OCI-LY1 (cell line): ENCODE measurements around the gene MARCHF9.

Source experiments
- H2AFZ ChIP-seq: fragments of 200-600 bp; sonication (generic), shearing (Covaris generic); 2 replicates; pipeline ENCODE4 v1.6.0; 2014; ENCODE audit warnings: antibody characterized with exemption, mild to moderate bottlenecking, low read length
- H3F3A ChIP-seq: fragments of 200-600 bp; sonication (generic), shearing (Covaris generic); 2 replicates; pipeline ENCODE4 v1.6.0; 2014; ENCODE audit warnings: mild to moderate bottlenecking, antibody characterized with exemption, low read length, moderate library complexity; ENCODE audit not compliant: insufficient read depth
- H3K27ac ChIP-seq: fragments of 200-600 bp; sonication (generic); 2 replicates; pipeline ENCODE4 v1.5.1; 2014; ENCODE audit warnings: low read length, mixed run types, mild to moderate bottlenecking, low read depth; ENCODE audit not compliant: poor library complexity, severe bottlenecking
- H3K27me3 ChIP-seq: fragments of 200-600 bp; sonication (generic); 2 replicates; pipeline ENCODE4 v1.6.0; 2014; ENCODE audit warnings: antibody characterized with exemption, mild to moderate bottlenecking, low read length, moderate library complexity; ENCODE audit not compliant: insufficient read depth
- H3K36me3 ChIP-seq: fragments of 200-600 bp; sonication (generic); 2 replicates; pipeline ENCODE4 v1.6.1; 2014; ENCODE audit warnings: mild to moderate bottlenecking, antibody characterized with exemption, low read length, moderate library complexity, mixed read lengths; ENCODE audit not compliant: insufficient read depth
- H3K4me1 ChIP-seq: fragments of 200-600 bp; sonication (generic); 2 replicates; pipeline ENCODE4 v1.5.1; 2014; ENCODE audit warnings: mild to moderate bottlenecking, low read length, moderate library complexity; ENCODE audit not compliant: insufficient read depth, severe bottlenecking
- H3K4me2 ChIP-seq: fragments of 200-600 bp; sonication (generic), shearing (Covaris generic); 2 replicates; pipeline ENCODE4 v1.6.1; 2014; ENCODE audit warnings: low read length
- H3K4me3 ChIP-seq: fragments of 200-600 bp; sonication (generic); 2 replicates; pipeline ENCODE4 v1.5.1; 2014; ENCODE audit warnings: low read length, low read depth, mild to moderate bottlenecking, mixed read lengths; ENCODE audit not compliant: poor library complexity, severe bottlenecking
- H3K79me2 ChIP-seq: fragments of 200-600 bp; shearing (Covaris generic); 2 replicates; pipeline ENCODE4 v1.6.1; 2016; ENCODE audit warnings: mixed run types, low read length, mixed read lengths; ENCODE audit not compliant: insufficient read depth
- H3K9ac ChIP-seq: fragments of 200-600 bp; sonication (generic), shearing (Covaris generic); 2 replicates; pipeline ENCODE4 v1.6.1; 2014; ENCODE audit warnings: mild to moderate bottlenecking, low read length, mixed read lengths
- H3K9me2 ChIP-seq: fragments of 200-600 bp; sonication (generic), shearing (Covaris generic); 2 replicates; pipeline ENCODE4 v1.6.1; 2014; ENCODE audit warnings: low read depth, mild to moderate bottlenecking, low read length, mixed read lengths
- H3K9me3 ChIP-seq: fragments of 200-600 bp; shearing (Covaris generic); 2 replicates; pipeline ENCODE4 v1.6.1; 2014; ENCODE audit warnings: low read length, mixed read lengths
- H4K20me1 ChIP-seq: fragments of 200-600 bp; sonication (generic), shearing (Covaris generic); 2 replicates; pipeline ENCODE4 v1.6.0; 2016; ENCODE audit warnings: mild to moderate bottlenecking, low read length; ENCODE audit not compliant: insufficient read depth
- EZH2 ChIP-seq: fragments of 200-600 bp; sonication (generic), shearing (Covaris generic); IDR thresholded peaks from 2 replicates; pipeline ENCODE4 v1.8.0; 2017; ENCODE audit warnings: borderline replicate concordance, mixed run types, mild to moderate bottlenecking, antibody characterized with exemption, low read length, moderate library complexity, mixed read lengths
- TF ChIP-seq, protein P1 (sequence below): fragments of 200-600 bp; sonication (generic), shearing (Covaris generic); IDR thresholded peaks from 2 replicates; pipeline ENCODE4 v1.5.1; 2017; ENCODE audit warnings: mild to moderate bottlenecking, antibody characterized with exemption, low read length, moderate library complexity, mixed read lengths

MARCHF9 gene

DNA sequence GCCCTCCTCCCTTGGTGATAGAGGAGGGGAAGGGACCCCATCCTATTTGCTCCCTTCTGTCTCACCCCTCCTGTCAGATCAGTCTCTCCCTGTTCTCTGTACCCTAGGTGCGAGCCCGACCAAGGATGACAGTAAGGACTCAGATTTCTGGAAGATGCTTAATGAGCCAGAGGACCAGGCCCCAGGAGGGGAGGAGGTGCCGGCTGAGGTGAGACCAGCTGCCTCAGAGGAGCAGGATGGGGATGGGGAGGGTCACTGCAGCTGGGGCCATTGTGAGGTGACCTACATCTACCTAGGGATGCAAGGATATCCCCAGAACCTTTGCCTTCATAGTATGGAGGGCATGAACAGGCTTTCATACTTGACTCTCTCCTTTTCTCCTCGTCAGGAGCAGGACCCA lies 38.6 kb upstream of the MARCHF9 start:
- Histone ChIP-seq H3K36me3 (peaks cover 82% of the 10 kb centered on the region), H3K4me3 (no peak overlapping the region), H3K9me2 (no peaks in the 10 kb centered on the region), H2AFZ (no peak overlapping the region), H4K20me1 (no peaks in the 10 kb centered on the region), H3F3A (no peaks in the 10 kb centered on the region), H3K4me1 (peaks cover 7% of the 10 kb centered on the region), H3K79me2 (no peaks in the 10 kb centered on the region), H3K9ac (no peak overlapping the region), H3K27me3 (no peaks in the 10 kb centered on the region), H3K4me2 (no peak overlapping the region), H3K9me3 (no peaks in the 10 kb centered on the region), H3K27ac (peak overlapping the region; percentile 72)
- TF ChIP-seq EZH2: no peak
- TF ChIP-seq, protein P1, sequence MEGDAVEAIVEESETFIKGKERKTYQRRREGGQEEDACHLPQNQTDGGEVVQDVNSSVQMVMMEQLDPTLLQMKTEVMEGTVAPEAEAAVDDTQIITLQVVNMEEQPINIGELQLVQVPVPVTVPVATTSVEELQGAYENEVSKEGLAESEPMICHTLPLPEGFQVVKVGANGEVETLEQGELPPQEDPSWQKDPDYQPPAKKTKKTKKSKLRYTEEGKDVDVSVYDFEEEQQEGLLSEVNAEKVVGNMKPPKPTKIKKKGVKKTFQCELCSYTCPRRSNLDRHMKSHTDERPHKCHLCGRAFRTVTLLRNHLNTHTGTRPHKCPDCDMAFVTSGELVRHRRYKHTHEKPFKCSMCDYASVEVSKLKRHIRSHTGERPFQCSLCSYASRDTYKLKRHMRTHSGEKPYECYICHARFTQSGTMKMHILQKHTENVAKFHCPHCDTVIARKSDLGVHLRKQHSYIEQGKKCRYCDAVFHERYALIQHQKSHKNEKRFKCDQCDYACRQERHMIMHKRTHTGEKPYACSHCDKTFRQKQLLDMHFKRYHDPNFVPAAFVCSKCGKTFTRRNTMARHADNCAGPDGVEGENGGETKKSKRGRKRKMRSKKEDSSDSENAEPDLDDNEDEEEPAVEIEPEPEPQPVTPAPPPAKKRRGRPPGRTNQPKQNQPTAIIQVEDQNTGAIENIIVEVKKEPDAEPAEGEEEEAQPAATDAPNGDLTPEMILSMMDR: no peak

DNA sequence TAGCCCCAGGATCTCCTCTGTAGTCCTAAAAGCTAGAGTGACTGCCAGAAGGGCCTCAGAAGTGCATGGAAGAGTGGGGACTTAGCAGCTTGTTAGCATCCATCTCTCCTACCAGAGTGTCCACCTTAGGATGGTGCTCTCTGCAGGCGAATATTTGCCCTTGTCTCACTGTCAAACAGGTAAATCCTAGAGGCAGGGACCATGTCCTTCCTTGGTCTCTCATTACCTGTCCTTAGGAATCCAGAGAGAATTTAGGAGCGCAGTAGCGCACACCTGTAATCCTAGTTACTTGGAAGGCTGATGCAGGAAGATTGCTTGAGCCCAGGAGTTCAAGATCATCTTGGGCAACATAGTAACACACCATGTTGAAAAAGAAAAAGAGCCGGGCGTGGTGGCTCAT lies 37.8 kb upstream of the MARCHF9 start:
- H4K20me1 ChIP-seq: no peaks in the 10 kb centered on the region
- TF ChIP-seq EZH2: no peak
- TF ChIP-seq, protein P1: no peak

DNA sequence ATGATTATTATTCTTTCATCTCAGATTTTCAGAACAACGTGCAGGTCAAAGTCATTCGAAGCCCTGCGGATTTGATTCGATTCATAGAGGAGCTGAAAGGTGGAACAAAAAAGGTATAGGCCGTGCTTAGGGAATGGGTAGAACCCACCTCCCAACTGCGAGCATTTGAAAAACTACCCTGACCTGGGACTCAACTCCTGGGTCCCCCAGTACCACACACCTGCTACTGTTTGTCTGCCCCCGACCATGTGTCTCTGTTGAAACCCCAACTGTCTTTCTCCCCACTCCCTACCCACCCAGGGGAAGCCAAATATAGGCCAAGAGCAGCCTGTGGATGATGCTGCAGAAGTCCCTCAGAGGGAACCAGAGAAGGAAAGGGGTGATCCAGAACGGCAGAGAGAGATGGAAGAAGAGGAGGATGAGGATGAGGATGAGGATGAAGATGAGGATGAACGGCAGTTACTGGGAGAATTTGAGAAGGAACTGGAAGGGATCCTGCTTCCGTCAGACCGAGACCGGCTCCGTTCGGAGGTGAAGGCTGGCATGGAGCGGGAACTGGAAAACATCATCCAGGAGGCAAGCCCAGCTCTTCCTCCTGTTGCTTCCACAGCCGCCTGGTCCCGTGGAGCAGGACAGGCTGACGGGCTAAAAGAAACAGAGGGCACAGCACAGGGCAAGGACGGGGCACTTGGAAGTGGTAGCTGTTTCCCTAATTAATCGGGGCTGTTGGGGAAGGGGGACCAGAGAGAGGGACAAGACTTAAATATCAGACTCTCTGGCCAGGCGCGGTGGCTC lies 36.9 kb upstream of the MARCHF9 start:
- H2AFZ ChIP-seq: no peak overlapping the region
- TF ChIP-seq, protein P1: no peak
- no peak for TF ChIP-seq EZH2
- peaks cover 7% of the 10 kb centered on the region for H3K4me1 ChIP-seq
- H3K9me2 ChIP-seq: no peaks in the 10 kb centered on the region
- H3K4me2 ChIP-seq: no peak overlapping the region
- H3K79me2 ChIP-seq: no peaks in the 10 kb centered on the region
- H3K9ac ChIP-seq: no peak overlapping the region
- H3K9me3 ChIP-seq: no peaks in the 10 kb centered on the region
- H4K20me1 ChIP-seq: no peaks in the 10 kb centered on the region
- no peaks in the 10 kb centered on the region for H3K27me3 ChIP-seq
- no peak overlapping the region for H3K27ac ChIP-seq
- H3K36me3 ChIP-seq: peaks cover 71% of the 10 kb centered on the region
- no peaks in the 10 kb centered on the region for H3F3A ChIP-seq
- H3K4me3 ChIP-seq: no peak overlapping the region

More for the DNA sequence above, 37.8 kb upstream of the MARCHF9 start:
- no peak overlapping the region for H2AFZ ChIP-seq
- H3K9me3 ChIP-seq: no peaks in the 10 kb centered on the region
- no peak overlapping the region for H3K9ac ChIP-seq
- H3F3A ChIP-seq: no peaks in the 10 kb centered on the region
- no peaks in the 10 kb centered on the region for H3K9me2 ChIP-seq
- no peaks in the 10 kb centered on the region for H3K79me2 ChIP-seq
- H3K27ac ChIP-seq: no peak overlapping the region
- peaks cover 80% of the 10 kb centered on the region for H3K36me3 ChIP-seq
- H3K27me3 ChIP-seq: no peaks in the 10 kb centered on the region
- no peak overlapping the region for H3K4me3 ChIP-seq
- H3K4me2 ChIP-seq: no peak overlapping the region
- H3K4me1 ChIP-seq: peaks cover 7% of the 10 kb centered on the region
